SU-DHL-6 (cell line): Measurements from ENCODE around the gene IMPDH1.

ENCODE experiments used
- CTCF ChIP-seq: fragments of 200-600 bp; sonication (generic); IDR thresholded peaks from one replicate; pipeline ENCODE4 v1.5.1; 2017; ENCODE audit warnings: antibody characterized with exemption, mild to moderate bottlenecking, low read length, moderate library complexity; ENCODE audit not compliant: insufficient read depth, poor library complexity, severe bottlenecking
- EZH2phosphoT487 ChIP-seq: fragments of 200-600 bp; sonication (generic), shearing (Covaris generic); conservative IDR thresholded peaks from 2 replicates; pipeline ENCODE4 v1.6.1; 2018; ENCODE audit warnings: mild to moderate bottlenecking, antibody characterized with exemption, low read length, moderate library complexity, mixed read lengths

DNA sequence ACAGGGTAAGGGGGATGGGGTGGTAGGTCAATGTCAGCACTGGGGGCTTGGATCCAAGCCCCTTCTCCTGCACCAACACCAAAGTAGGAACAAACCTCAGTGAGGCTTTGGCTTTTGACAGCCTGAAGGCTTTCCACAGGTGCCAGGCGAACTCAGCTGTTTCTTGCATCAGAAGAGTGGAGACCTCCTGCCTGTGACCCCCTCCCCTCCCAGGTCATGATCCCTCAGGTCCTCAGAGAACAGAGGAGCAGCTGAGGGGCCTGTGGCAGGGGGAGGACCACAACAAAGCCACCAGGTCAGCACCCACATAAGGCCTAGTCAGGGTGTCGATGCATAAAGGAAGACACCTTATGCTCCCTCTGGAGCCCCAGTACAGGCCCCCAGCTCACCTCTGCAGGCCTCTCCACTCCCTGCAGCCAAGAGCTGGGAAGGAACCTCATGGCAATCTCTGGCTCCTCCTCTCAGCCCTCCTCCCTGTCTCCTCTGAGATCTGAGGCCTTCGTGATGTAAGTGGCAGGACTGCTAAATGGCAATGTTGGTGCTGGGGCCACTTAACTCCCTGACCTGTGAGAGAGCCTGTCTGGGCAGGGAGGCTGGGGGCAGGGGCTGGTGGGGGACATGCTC is 29.2 kb downstream of the IMPDH1 start:
- no peak for TF ChIP-seq CTCF
- TF ChIP-seq EZH2phosphoT487: no peak
